Neuronal stem cell (in vitro differentiated cells): ENCODE data around the gene TBX20.
"Not testable (repeated sequence)": the region's sequence is repeated elsewhere in the genome, so short reads cannot be mapped to it uniquely, and the experiment has no call there.

Experiments used
- DNase-seq: peaks from one replicate; pipeline ENCODE4 v3.0.0-alpha.2; 2013; ENCODE audit warnings: low spot score
- H2AFZ ChIP-seq: one replicate; pipeline ENCODE4 v1.6.1; 2013; ENCODE audit warnings: mild to moderate bottlenecking, low read length, inconsistent platforms
- H2AK5ac ChIP-seq: 2 replicates; pipeline ENCODE4 v1.6.1; 2013; ENCODE audit warnings: low read depth, mild to moderate bottlenecking, inconsistent platforms, low read length, moderate library complexity, mixed read lengths
- H2BK120ac ChIP-seq: 2 replicates; pipeline ENCODE4 v1.6.1; 2013; ENCODE audit warnings: low read depth, mild to moderate bottlenecking, inconsistent platforms, low read length, moderate library complexity, mixed read lengths
- H2BK12ac ChIP-seq: one replicate; pipeline ENCODE4 v1.6.1; 2013; ENCODE audit warnings: low read length, inconsistent platforms
- H2BK15ac ChIP-seq: 2 replicates; pipeline ENCODE4 v1.6.1; 2013; ENCODE audit warnings: mild to moderate bottlenecking, low read length, inconsistent platforms, mixed read lengths
- H2BK5ac ChIP-seq: one replicate; pipeline ENCODE4 v1.6.1; 2013; ENCODE audit warnings: inconsistent platforms, mild to moderate bottlenecking, low read length, moderate library complexity
- H3K14ac ChIP-seq: one replicate; pipeline ENCODE4 v1.6.1; 2013; ENCODE audit warnings: low read length, inconsistent platforms
- H3K18ac ChIP-seq: 2 replicates; pipeline ENCODE4 v1.6.1; 2013; ENCODE audit warnings: low read length, inconsistent platforms
- H3K23ac ChIP-seq: 2 replicates; pipeline ENCODE4 v1.6.1; 2013; ENCODE audit warnings: low read depth, mild to moderate bottlenecking, mixed read lengths, low read length, inconsistent platforms; ENCODE audit not compliant: poor library complexity
- H3K27ac ChIP-seq: replicated peaks from 3 replicates; pipeline ENCODE4 v1.5.1; 2013; ENCODE audit warnings: low read length, inconsistent platforms
- H3K27me3 ChIP-seq, 3 experiments: 2 replicates each; pipeline ENCODE4 v1.6.1; 2013; ENCODE audit warnings: low read length in 3 of 3, mild to moderate bottlenecking in 2 of 3, inconsistent platforms in 1 of 3, low read depth in 1 of 3, mixed read lengths in 1 of 3, moderate library complexity in 1 of 3; ENCODE audit not compliant: control insufficient read depth in 3 of 3, insufficient read depth in 3 of 3
- H3K36me3 ChIP-seq, 2 donors: replicated peaks in 1 of 2; 2 replicates each; pipeline ENCODE4 v1.6.1; 2013; ENCODE audit warnings: low read length in 2 of 2; ENCODE audit not compliant: control insufficient read depth in 2 of 2, insufficient read depth in 2 of 2
- H3K4ac ChIP-seq: 2 replicates; pipeline ENCODE4 v1.6.1; 2013; ENCODE audit warnings: inconsistent platforms, mild to moderate bottlenecking, low read length, moderate library complexity
- H3K4me1 ChIP-seq, 2 donors: 1 replicate in 1 of 2; 2 replicates in 1 of 2; pipeline ENCODE4 v1.6.1; 2013; ENCODE audit warnings: low read length in 2 of 2, low read depth in 1 of 2; ENCODE audit not compliant: control insufficient read depth in 2 of 2, insufficient read depth in 1 of 2
- H3K4me2 ChIP-seq: one replicate; pipeline ENCODE4 v1.6.1; 2013; ENCODE audit warnings: mild to moderate bottlenecking, low read length, inconsistent platforms; ENCODE audit not compliant: insufficient read depth, poor library complexity, severe bottlenecking
- H3K4me3 ChIP-seq, 2 donors: 2 replicates each; pipeline ENCODE4 v1.5.1; 2013; ENCODE audit warnings: low read length in 2 of 2, mild to moderate bottlenecking in 2 of 2, inconsistent platforms in 1 of 2, moderate library complexity in 1 of 2
- H3K79me1 ChIP-seq: one replicate; pipeline ENCODE4 v1.6.1; 2013; ENCODE audit warnings: low read depth, mild to moderate bottlenecking, inconsistent platforms, low read length, moderate library complexity
- H3K9ac ChIP-seq: one replicate; pipeline ENCODE4 v1.6.1; 2013; ENCODE audit warnings: mild to moderate bottlenecking, low read depth, low read length, inconsistent platforms; ENCODE audit not compliant: poor library complexity
- H3K9me3 ChIP-seq, 2 donors: replicated peaks in 1 of 2; 2 replicates each; pipeline versions ENCODE3 to v1.6.1; 2013; ENCODE audit warnings: low read length in 2 of 2, mild to moderate bottlenecking in 2 of 2, inconsistent platforms in 1 of 2, low read depth in 1 of 2, mixed read lengths in 1 of 2, moderate library complexity in 1 of 2; ENCODE audit not compliant: control insufficient read depth in 2 of 2, insufficient read depth in 1 of 2
- H4K8ac ChIP-seq: one replicate; pipeline ENCODE4 v1.6.1; 2013; ENCODE audit warnings: low read depth, mild to moderate bottlenecking, inconsistent platforms, low read length, moderate library complexity
- H4K91ac ChIP-seq: one replicate; pipeline ENCODE4 v1.6.1; 2013; ENCODE audit warnings: low read length, low read depth, mild to moderate bottlenecking, inconsistent platforms; ENCODE audit not compliant: poor library complexity
- WGBS, 2 donors: extraction: QIAGEN DNeasy Blood & Tissue Kit; methylation state at CpG; one replicate each; pipeline ENCODE4 v1.1.7; 2013; ENCODE audit warnings: missing lambda C conversion rate in 2 of 2, mixed read lengths in 1 of 2; ENCODE audit not compliant: insufficient read length in 2 of 2, insufficient replicate concordance in 1 of 2; ENCODE audit errors: extremely low coverage in 2 of 2; 5-methylcytosine and 5-hydroxymethylcytosine counted together

The TBX20 gene

DNA sequence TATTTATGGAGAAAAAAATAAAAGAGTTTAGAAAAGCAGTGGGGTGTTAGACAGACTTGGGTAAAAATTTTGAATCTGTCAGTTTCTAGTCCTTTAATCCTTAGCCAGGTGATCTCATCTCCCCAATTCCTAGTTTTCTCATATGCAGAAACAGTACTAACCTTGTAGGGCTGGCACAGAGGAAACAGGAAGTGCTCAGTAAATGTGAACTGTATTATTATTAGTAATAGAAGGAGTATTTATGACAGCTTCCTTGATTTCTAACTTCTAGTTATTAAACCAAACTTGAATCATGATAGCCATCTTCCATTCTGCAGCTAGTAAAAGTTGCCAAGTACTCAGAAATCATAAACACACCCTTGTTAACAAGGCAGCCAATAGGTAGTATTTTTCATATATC is 12.5 kb downstream of the TBX20 start:
- no peak overlapping the region for H4K91ac ChIP-seq
- no peak overlapping the region for H3K23ac ChIP-seq
- no peak overlapping the region for H3K9ac ChIP-seq
- no peaks in the 10 kb centered on the region for H3K36me3 ChIP-seq
- H3K4ac ChIP-seq: no peak overlapping the region
- peaks cover 0 to 11% (median 0%) of the 10 kb centered on the region in 3 experiments for H3K27me3 ChIP-seq
- H2AK5ac ChIP-seq: no peak overlapping the region
- no peak overlapping the region for H3K4me2 ChIP-seq
- no peaks in the 10 kb centered on the region for H3K79me1 ChIP-seq
- H2BK5ac ChIP-seq: no peak overlapping the region
- H3K9me3 ChIP-seq: no peaks in the 10 kb centered on the region
- no peak overlapping the region for H3K18ac ChIP-seq
- no peak overlapping the region for H3K27ac ChIP-seq
- H2BK12ac ChIP-seq: no peak overlapping the region
- H4K8ac ChIP-seq: no peak overlapping the region
- no peak overlapping the region for H3K4me3 ChIP-seq
- no peak for DNase-seq
- H2AFZ ChIP-seq: no peak overlapping the region
- no peak overlapping the region for H3K14ac ChIP-seq
- no peaks in the 10 kb centered on the region for H3K4me1 ChIP-seq
- H2BK15ac ChIP-seq: no peak overlapping the region
- H2BK120ac ChIP-seq: no peak overlapping the region

DNA sequence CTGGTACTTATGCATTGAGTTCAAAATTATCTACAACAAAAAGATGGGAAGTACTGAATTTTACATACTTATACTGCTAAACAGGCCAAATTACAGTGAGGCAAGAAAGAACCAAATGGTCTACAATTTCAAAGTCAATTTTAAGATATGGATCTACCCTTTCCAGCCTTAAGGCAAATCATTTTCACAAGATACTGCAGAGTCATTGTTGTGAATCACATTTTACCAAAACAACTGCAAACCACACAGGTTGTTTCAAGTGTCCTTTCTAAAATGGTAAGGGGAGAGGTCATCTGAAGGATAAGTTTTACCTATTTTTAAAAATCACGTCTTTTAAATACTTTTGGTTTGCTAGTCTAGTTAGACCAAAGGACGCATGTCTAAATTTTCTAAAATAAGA is 12.9 kb downstream of the TBX20 start:
- not testable (repeated sequence) for H2AK5ac ChIP-seq

DNA sequence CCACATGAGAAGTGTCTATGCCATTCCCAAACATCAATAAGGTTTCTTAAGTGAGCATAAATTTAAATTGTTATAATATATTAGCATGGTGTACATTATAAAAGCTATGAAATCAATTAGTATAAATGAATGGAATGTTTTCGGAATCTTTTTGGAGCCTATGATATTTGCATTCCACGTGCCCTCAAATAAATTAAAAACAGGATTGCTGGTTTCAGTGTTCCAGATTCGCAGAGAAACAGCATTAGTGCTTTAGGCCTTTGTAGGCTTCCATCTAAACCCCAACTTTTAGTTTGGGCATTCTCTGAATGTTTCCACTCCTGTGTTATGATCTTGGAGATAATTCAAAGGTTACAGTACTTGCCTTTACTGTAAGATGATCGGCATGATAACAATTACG is 15.4 kb downstream of the TBX20 start:
- H3K4me2 ChIP-seq, H3K23ac ChIP-seq, H3K4ac ChIP-seq, H2BK5ac ChIP-seq, H3K27me3 ChIP-seq, H3K4me1 ChIP-seq, H3K79me1 ChIP-seq, H3K4me3 ChIP-seq, H2BK15ac ChIP-seq, H3K14ac ChIP-seq, H2BK120ac ChIP-seq, H3K27ac ChIP-seq, H3K36me3 ChIP-seq, H2AFZ ChIP-seq, H2BK12ac ChIP-seq, H4K8ac ChIP-seq, H4K91ac ChIP-seq, H3K18ac ChIP-seq, H3K9ac ChIP-seq, H3K9me3 ChIP-seq, DNase-seq, H2AK5ac ChIP-seq: not testable (repeated sequence)
- WGBS, 2 donors: no CpG with 5 or more reads among the region's 5 CpGs

More for the DNA sequence above, 12.9 kb downstream of the TBX20 start:
- H2BK12ac ChIP-seq, DNase-seq, H3K9ac ChIP-seq, H2BK5ac ChIP-seq, H3K4me3 ChIP-seq, H2BK120ac ChIP-seq, H3K23ac ChIP-seq, H3K9me3 ChIP-seq, H4K8ac ChIP-seq, H3K27me3 ChIP-seq, H3K79me1 ChIP-seq, H3K18ac ChIP-seq, H3K4me1 ChIP-seq, H3K36me3 ChIP-seq, H2AFZ ChIP-seq, H2BK15ac ChIP-seq, H3K4ac ChIP-seq, H3K4me2 ChIP-seq, H3K27ac ChIP-seq, H3K14ac ChIP-seq, H4K91ac ChIP-seq: not testable (repeated sequence)
- WGBS, 2 donors: no CpG with 5 or more reads among the region's 2 CpGs

DNA sequence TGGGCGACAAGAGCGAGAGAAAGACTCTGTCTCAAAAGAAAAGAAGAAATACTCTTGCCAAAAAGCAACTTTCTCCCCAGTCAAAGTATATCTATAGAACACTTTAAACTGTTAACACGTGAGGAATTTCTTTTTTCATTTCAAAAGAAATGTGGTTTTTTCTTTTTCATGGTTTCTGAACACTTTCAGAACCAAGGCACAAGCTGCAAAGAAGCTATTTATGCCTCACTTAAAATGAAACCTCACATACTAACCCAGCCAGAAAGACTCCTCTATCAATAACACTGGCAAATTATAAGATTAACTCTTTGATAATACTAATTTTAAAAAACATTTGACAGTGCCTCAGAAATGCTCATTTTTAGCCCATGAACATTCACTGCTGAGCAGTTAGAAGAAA is 20.9 kb downstream of the TBX20 start:
- H2BK120ac ChIP-seq: no peak overlapping the region
- no peak for DNase-seq
- H4K8ac ChIP-seq: no peak overlapping the region
- H2BK12ac ChIP-seq: no peak overlapping the region
- no peaks in the 10 kb centered on the region for H3K27me3 ChIP-seq
- no peaks in the 10 kb centered on the region for H3K79me1 ChIP-seq
- H2AK5ac ChIP-seq: no peak overlapping the region
- H3K36me3 ChIP-seq: no peaks in the 10 kb centered on the region
- no peak overlapping the region for H3K9ac ChIP-seq
- no peak overlapping the region for H2AFZ ChIP-seq
- no peaks in the 10 kb centered on the region for H3K4me1 ChIP-seq
- H2BK5ac ChIP-seq: no peak overlapping the region
- H3K23ac ChIP-seq: no peak overlapping the region
- H3K18ac ChIP-seq: no peak overlapping the region
- no peak overlapping the region for H4K91ac ChIP-seq
- no peak overlapping the region for H2BK15ac ChIP-seq
- H3K14ac ChIP-seq: no peak overlapping the region
- H3K4me3 ChIP-seq: no peak overlapping the region
- no peak overlapping the region for H3K4ac ChIP-seq
- no peaks in the 10 kb centered on the region for H3K9me3 ChIP-seq
- WGBS, 2 donors: no CpG with 5 or more reads among the region's 3 CpGs
- no peak overlapping the region for H3K27ac ChIP-seq
- H3K4me2 ChIP-seq: no peak overlapping the region
